CD4-positive, alpha-beta T cell treated with Interleukin-4 for 1 hour (primary cell): Measurements from ENCODE around the gene SH2D6.
"Not testable (repeated sequence)": the region's sequence is repeated elsewhere in the genome, so short reads cannot be mapped to it uniquely, and the experiment has no call there.

ENCODE experiments used
- DNase-seq, 2 donors: peaks; one replicate each; pipeline ENCODE4 v3.0.0-alpha.2; 2020 to 2022

The SH2D6 gene

DNA sequence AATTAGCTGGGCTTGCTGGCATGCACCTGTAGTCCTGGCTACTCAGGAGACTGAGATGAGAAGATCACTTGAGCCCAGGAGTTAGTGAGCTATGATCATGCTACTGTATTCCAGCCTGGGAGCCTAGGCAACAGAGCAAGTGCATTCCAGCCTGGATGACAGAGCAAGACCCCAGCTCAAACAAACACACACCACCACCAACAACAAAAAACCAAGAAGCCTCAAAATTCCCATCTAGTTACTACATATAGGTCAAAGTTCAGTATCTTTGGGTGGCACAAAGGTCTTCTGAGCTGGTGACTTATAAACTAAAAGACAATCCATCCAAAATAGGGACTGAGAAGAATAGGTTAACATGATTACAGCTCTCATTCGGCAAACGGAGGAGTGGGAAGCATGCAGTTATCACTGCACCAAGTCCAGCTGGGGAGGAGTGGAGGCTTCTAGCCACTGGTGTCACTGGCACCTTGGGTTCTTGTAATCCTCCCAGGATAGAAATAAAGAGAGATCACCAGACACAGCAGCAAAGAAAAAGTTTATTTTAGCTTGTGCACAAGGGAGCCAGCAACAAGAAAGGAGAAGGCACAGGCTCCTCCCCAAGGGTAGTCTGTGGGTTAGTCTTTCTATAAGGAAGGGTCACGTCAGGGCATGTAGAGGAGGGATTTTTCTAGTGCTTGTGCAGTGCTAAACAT, 57.4 kb downstream of the SH2D6 start:
- DNase-seq: no peak

DNA sequence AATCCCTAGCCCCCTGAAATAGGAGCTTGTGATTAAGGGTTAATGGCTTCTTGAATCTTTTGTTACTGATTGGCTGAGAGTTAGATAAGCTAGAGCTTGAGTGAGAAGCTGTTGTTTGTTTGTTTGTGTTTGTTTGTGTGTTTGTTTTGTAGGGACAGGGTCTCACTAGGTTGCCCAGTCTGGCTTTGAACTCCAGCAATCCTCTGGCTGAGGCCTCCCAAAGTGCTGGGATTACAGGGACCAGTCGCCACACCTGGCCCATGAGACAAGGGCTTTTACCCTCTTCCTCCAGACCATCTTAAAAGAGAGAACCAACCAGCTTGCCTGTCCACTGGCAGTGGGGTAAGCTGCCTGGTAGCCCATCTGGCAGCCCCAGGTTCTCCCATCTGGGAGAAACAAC, 58.1 kb downstream of the SH2D6 start:
- no peak for DNase-seq

DNA sequence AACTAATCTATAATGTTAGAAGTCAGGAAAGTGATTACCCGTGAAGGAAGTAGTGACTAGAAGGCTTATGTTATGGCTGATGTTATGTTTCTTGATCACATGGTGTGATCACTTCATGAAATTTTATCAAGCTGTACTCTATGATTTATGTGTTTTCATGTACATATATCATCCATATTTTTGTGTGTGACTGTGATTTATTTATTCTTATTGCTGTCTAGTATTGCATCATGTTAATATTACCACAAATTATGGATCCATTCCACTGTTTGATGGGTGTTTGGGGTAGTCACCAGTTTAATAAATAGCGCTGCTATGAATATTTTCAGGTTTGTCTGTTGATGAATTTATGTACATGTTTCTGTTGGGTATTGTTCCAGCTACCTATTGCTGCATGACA, 59.4 kb downstream of the SH2D6 start:
- DNase-seq: no peak

DNA sequence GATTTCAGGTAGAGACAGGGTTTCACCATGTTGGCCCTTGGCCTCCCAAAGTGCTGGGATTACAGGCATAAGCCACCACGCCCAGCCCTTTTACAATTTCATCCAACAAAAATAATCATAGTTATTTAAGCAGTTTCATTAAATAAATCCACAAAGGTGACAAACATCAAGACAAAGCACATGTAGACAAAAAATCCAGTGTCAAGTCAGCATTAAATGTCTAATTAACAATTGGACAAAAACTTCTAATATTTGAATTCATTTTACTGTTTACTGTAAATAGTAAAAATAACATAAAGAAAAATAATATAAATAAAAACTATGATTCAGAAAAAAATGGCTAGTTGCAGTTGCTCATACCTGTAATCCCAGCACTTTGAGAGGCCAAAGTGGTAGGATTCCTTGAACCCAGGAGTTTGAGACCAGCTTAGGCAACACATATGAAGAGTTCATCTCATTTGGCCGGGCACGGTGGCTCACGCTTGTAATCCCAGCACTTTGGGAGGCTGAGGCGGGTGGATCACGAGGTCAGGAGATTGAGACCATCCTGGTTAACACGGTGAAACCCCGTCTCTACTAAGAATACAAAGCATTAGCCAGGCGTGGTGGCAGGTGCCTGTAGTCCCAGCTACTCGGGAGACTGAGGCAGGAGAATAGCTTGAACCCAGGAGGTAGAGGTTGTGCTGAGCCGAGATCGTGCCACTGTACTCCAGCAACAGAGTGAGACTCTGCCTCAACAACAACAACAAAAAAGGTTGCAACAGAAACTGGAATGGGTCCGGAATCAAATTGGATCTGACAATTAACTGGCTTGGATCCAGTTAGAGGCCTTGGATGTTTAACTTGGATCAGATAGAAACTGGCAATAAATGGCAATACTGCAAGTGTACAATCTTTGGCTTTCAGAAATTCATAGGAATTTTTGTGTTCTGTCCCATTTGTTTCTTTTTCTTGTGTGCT, 63.6 kb downstream of the SH2D6 start:
- no peak for DNase-seq

DNA sequence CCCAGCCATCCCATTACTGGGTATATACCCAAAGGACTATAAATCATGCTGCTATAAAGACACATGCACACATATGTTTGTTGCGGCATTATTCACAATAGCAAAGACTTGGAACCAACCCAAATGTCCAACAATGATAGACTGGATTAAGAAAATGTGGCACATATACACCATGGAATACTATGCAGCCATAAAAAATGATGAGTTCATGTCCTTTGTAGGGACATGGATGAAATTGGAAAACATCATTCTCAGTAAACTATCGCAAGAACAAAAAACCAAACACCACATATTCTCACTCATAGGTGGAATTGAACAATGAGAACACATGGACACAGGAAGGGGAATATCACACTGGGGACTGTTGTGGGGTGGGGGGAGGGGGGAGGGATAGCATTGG, 66.1 kb downstream of the SH2D6 start:
- not testable (repeated sequence) for DNase-seq

DNA sequence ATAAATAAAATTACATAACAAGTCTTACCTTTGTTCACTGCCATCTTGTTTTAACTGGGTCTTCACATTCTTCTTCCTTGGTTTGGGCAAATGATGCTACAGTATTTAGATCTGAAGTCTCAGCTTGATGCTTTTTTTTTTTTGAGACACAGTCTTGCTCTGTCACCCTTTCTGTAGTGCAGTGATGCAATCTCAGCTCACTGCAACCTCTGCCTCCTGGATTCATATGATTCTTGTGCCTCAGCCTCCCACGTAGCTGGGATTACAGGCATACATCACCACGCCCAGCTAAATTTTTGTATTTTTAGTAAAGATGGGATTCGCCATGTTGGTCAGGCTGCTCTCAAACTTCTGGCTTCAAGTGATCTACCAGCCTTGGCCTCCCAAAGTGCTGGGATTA, 67.3 kb downstream of the SH2D6 start:
- no peak for DNase-seq
